IMR-90 (cell line): Measurements from ENCODE around the gene CAPS. TPM values are rescaled to one million over a fixed set of nuclear protein-coding genes. Genes with fewer than 3 reads are reported as not detected.

Source experiments
- ATAC-seq: fragments of 200-7000 bp; cut with Tn5 transposase; 2 replicates; pipeline ENCODE4 v1.9.1; 2020; ENCODE audit warnings: low read depth, mild to moderate bottlenecking, moderate library complexity
- BruUV-seq: library from RNA; stranded (reverse); fragments of 400-500 nt; replicated peaks from 2 replicates; lab custom pipeline; 2021; lab: Mats Ljungman, UMichigan
- CTCF ChIA-PET: fragments of 300-600 bp; formaldehyde crosslinking; extraction: SDS; loops from one replicate; lab custom pipeline; 2021; ENCODE audit warnings: antibody characterized with exemption; lab: Yijun Ruan, JAX
- POLR2A ChIA-PET: fragments of 300-600 bp; sonication (Branson Sonifier 250); formaldehyde crosslinking; loops from one replicate; lab custom pipeline; 2022; ENCODE audit warnings: antibody characterized with exemption; ENCODE audit not compliant: unreplicated experiment; lab: Charles Lee
- DNase-seq: peaks from one replicate; pipeline ENCODE4 v3.0.0; 2013
- H2AFZ ChIP-seq: replicated peaks from 2 replicates; pipeline ENCODE3; 2013; ENCODE audit warnings: low read length, mild to moderate bottlenecking; ENCODE audit not compliant: poor library complexity
- H2AK5ac ChIP-seq: 2 replicates; pipeline ENCODE4 v1.6.1; 2013; ENCODE audit warnings: low read depth, low read length, inconsistent platforms
- H2AK9ac ChIP-seq: replicated peaks from 2 replicates; pipeline ENCODE3; 2013; ENCODE audit warnings: mild to moderate bottlenecking, low read depth, low read length, moderate library complexity; ENCODE audit not compliant: poor library complexity
- H2BK120ac ChIP-seq: 2 replicates; pipeline ENCODE4 v1.6.1; 2013; ENCODE audit warnings: low read depth, low read length, inconsistent platforms
- H2BK15ac ChIP-seq: 3 replicates; pipeline ENCODE4 v1.6.1; 2013; ENCODE audit warnings: low read depth, low read length, inconsistent platforms
- H2BK20ac ChIP-seq: 2 replicates; pipeline ENCODE4 v1.6.1; 2013; ENCODE audit warnings: low read depth, mild to moderate bottlenecking, inconsistent platforms, low read length, moderate library complexity
- H2BK5ac ChIP-seq: 2 replicates; pipeline ENCODE4 v1.6.1; 2013; ENCODE audit warnings: mild to moderate bottlenecking, low read depth, low read length, inconsistent platforms; ENCODE audit not compliant: poor library complexity, severe bottlenecking
- H3K14ac ChIP-seq: replicated peaks from 2 replicates; pipeline ENCODE4 v1.6.1; 2013; ENCODE audit warnings: low read depth, low read length, inconsistent platforms
- H3K18ac ChIP-seq: 2 replicates; pipeline ENCODE4 v1.6.1; 2013; ENCODE audit warnings: low read depth, low read length, control low read depth
- H3K23ac ChIP-seq: 2 replicates; pipeline ENCODE4 v1.6.1; 2013; ENCODE audit warnings: low read depth, low read length, inconsistent platforms
- H3K27ac ChIP-seq: 2 replicates; pipeline ENCODE4 v1.5.1; 2013; ENCODE audit warnings: mild to moderate bottlenecking, control low read depth, low read length; ENCODE audit not compliant: insufficient read depth
- H3K27me3 ChIP-seq: 2 replicates; pipeline ENCODE4 v1.6.1; 2013; ENCODE audit warnings: low read length; ENCODE audit not compliant: control insufficient read depth, insufficient read depth
- H3K36me3 ChIP-seq: 2 replicates; pipeline ENCODE4 v1.6.1; 2013; ENCODE audit warnings: low read length, mixed read lengths; ENCODE audit not compliant: control insufficient read depth, insufficient read depth
- H3K4ac ChIP-seq: 2 replicates; pipeline ENCODE4 v1.6.1; 2013; ENCODE audit warnings: low read depth, low read length, inconsistent platforms
- H3K4me1 ChIP-seq: 2 replicates; pipeline ENCODE4 v1.6.1; 2013; ENCODE audit warnings: low read length, mixed read lengths; ENCODE audit not compliant: control insufficient read depth, insufficient read depth
- H3K4me2 ChIP-seq: 2 replicates; pipeline ENCODE4 v1.6.1; 2013; ENCODE audit warnings: low read depth, mild to moderate bottlenecking, control low read depth, low read length, moderate library complexity
- H3K4me3 ChIP-seq: 2 replicates; pipeline ENCODE4 v1.5.1; 2013; ENCODE audit warnings: low read depth, mild to moderate bottlenecking, control low read depth, low read length, moderate library complexity; ENCODE audit not compliant: insufficient read depth
- H3K56ac ChIP-seq: 2 replicates; pipeline ENCODE4 v1.6.1; 2013; ENCODE audit warnings: low read length, inconsistent platforms; ENCODE audit not compliant: insufficient read depth; ENCODE audit errors: extremely low read depth
- H3K79me1 ChIP-seq, 2 experiments: 2 replicates each; pipeline ENCODE4 v1.6.1; 2013; ENCODE audit warnings: low read length in 2 of 2, inconsistent platforms in 1 of 2, low read depth in 1 of 2
- H3K9ac ChIP-seq: 2 replicates; pipeline ENCODE4 v1.6.1; 2013; ENCODE audit warnings: low read depth, low read length, control low read depth
- H3K9me1 ChIP-seq: 2 replicates; pipeline ENCODE4 v1.6.1; 2013; ENCODE audit warnings: low read length, inconsistent platforms; ENCODE audit not compliant: insufficient read depth
- H3K9me3 ChIP-seq: 2 replicates; pipeline ENCODE4 v1.6.1; 2013; ENCODE audit warnings: low read length; ENCODE audit not compliant: control insufficient read depth, insufficient read depth
- H4K20me1 ChIP-seq: 2 replicates; pipeline ENCODE4 v1.6.1; 2013; ENCODE audit warnings: low read length, inconsistent platforms; ENCODE audit not compliant: insufficient read depth
- H4K5ac ChIP-seq: 2 replicates; pipeline ENCODE4 v1.6.1; 2013; ENCODE audit warnings: mild to moderate bottlenecking, low read depth, low read length, control low read depth
- H4K8ac ChIP-seq, 2 experiments: 2 replicates each; pipeline ENCODE4 v1.6.1; 2013; ENCODE audit warnings: low read depth in 2 of 2, low read length in 2 of 2, control low read depth in 1 of 2, inconsistent platforms in 1 of 2
- H4K91ac ChIP-seq: 2 replicates; pipeline ENCODE4 v1.6.1; 2013; ENCODE audit warnings: low read depth, low read length, inconsistent platforms; ENCODE audit not compliant: insufficient read depth
- BHLHE40 ChIP-seq: fragments of 150-350 bp; IDR thresholded peaks from 2 replicates; pipeline ENCODE4 v1.6.1; 2016; ENCODE audit warnings: mild to moderate bottlenecking, low read depth, low read length
- CEBPB ChIP-seq: IDR thresholded peaks from 2 replicates; pipeline ENCODE4 v1.6.1; 2012; ENCODE audit warnings: low read depth, low read length, improper control_type of control experiment
- CHD1 ChIP-seq: IDR thresholded peaks from 2 replicates; pipeline ENCODE4 v1.6.1; 2012; ENCODE audit warnings: low read depth, low read length, improper control_type of control experiment
- ELK1 ChIP-seq: fragments of 150-350 bp; IDR thresholded peaks from 2 replicates; pipeline ENCODE4 v1.6.1; 2016; ENCODE audit warnings: low read depth, mild to moderate bottlenecking, low read length, moderate library complexity, borderline replicate concordance
- FOS ChIP-seq: fragments of 150-350 bp; IDR thresholded peaks from 2 replicates; pipeline ENCODE4 v1.6.1; 2016; ENCODE audit warnings: low read depth, low read length
- MAFK ChIP-seq: IDR thresholded peaks from 2 replicates; pipeline ENCODE4 v1.6.1; 2012; ENCODE audit warnings: low read depth, low read length, improper control_type of control experiment
- MAZ ChIP-seq: IDR thresholded peaks from 2 replicates; pipeline ENCODE4 v1.6.1; 2012; ENCODE audit warnings: low read depth, mild to moderate bottlenecking, low read length, improper control_type of control experiment, moderate library complexity, borderline replicate concordance
- MXI1 ChIP-seq: IDR thresholded peaks from 2 replicates; pipeline ENCODE4 v1.6.1; 2012; ENCODE audit warnings: low read depth, mild to moderate bottlenecking, low read length, moderate library complexity, borderline replicate concordance
- NFE2L2 ChIP-seq: fragments of 150-350 bp; IDR thresholded peaks from 2 replicates; pipeline ENCODE4 v1.6.1; 2016; ENCODE audit warnings: low read depth, mild to moderate bottlenecking, low read length
- POLR2A ChIP-seq: IDR thresholded peaks from 2 replicates; pipeline ENCODE4 v1.6.1; 2012; ENCODE audit warnings: mild to moderate bottlenecking, low read depth, low read length
- RAD21 ChIP-seq: IDR thresholded peaks from 2 replicates; pipeline ENCODE4 v1.6.1; 2012; ENCODE audit warnings: low read length, improper control_type of control experiment
- RCOR1 ChIP-seq: IDR thresholded peaks from 2 replicates; pipeline ENCODE4 v1.6.1; 2012; ENCODE audit warnings: mild to moderate bottlenecking, low read length, improper control_type of control experiment; ENCODE audit not compliant: insufficient replicate concordance
- RFX5 ChIP-seq: IDR thresholded peaks from 2 replicates; pipeline ENCODE4 v1.8.0; 2012; ENCODE audit warnings: low read depth, mild to moderate bottlenecking, low read length, moderate library complexity
- SMC3 ChIP-seq: fragments of 150-350 bp; IDR thresholded peaks from 2 replicates; pipeline ENCODE4 v1.6.1; 2016; ENCODE audit warnings: low read depth, mild to moderate bottlenecking, antibody characterized with exemption, low read length, moderate library complexity
- WGBS, 2 experiments: methylation state at CpG; one replicate each; pipeline versions ENCODE4 v1.1.5 to v1.1.7; 2013; ENCODE audit warnings: missing lambda C conversion rate in 2 of 2; ENCODE audit not compliant: insufficient read length in 1 of 2; ENCODE audit errors: extremely low coverage in 2 of 2; 5-methylcytosine and 5-hydroxymethylcytosine counted together
- dilution Hi-C: fragments of 300-500 bp; cut with HindIII; formaldehyde crosslinking; loops from one replicate; pipeline ENCODE4 v1.14.3; 2018; ENCODE audit warnings: low sequenced_read_pairs; ENCODE audit not compliant: unreplicated experiment
- in situ Hi-C: fragments of 300-500 bp; cut with MboI; formaldehyde crosslinking; loops from 3 replicates; pipeline ENCODE4 v1.14.3; 2019; ENCODE audit warnings: low sequenced_read_pairs, inconsistent platforms, mixed read lengths
- intact Hi-C: fragments of 100-400 bp; cut with micrococcal nuclease; formaldehyde crosslinking; loops from 2 replicates; pipeline ENCODE4 v1.10.0; 2022
- polyA plus RNA-seq, 3 experiments: library from polyadenylated mRNA; depleted of rRNA; stranded (reverse); fragments of >200 nt; gene quantifications; 2 replicates each; pipeline ENCODE4 v1.2.3, GENCODE V29; 2012; ENCODE audit warnings: low replicate concordance in 1 of 3
- total RNA-seq: library from RNA; depleted of rRNA; stranded (reverse); fragments of >200 nt; gene quantifications from 2 replicates; pipeline ENCODE4 v1.2.3, GENCODE V29; 2012
- TF ChIP-seq, protein P1 (sequence below): fragments of 150-350 bp; IDR thresholded peaks from 2 replicates; pipeline ENCODE4 v1.6.1; 2017; ENCODE audit warnings: mild to moderate bottlenecking, antibody characterized with exemption, low read length, low read depth
- TF ChIP-seq, protein P2 (sequence below): conservative IDR thresholded peaks from 2 replicates; pipeline ENCODE4 v1.5.1; 2012; ENCODE audit warnings: mild to moderate bottlenecking, low read depth, low read length, improper control_type of control experiment

CAPS gene
- total and polyA plus RNA-seq, 2 of the 4 experiments (the other 2 are of a cell fraction), result 0.54 to 4.9 TPM

DNA sequence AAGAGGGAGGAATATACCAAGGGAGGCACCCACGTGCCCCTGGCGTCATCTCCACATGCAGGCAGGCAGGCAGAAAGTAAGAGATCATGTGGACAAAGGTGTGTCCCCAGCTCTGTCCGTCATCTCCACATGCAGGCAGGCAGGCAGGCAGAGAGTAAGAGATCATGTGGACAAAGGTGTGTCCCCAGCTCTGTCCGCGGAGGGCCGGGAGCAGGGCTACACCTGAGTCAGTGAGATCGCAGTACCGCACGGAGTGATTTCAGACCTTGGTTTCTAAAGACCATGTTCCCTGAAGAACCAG lies 22.2 kb downstream of the CAPS start:
- in situ Hi-C loops, result no loop called here
- Histone ChIP-seq H3K79me1 (peaks cover 40 to 82% of the 10 kb centered on the region in 2 experiments; a peak in 3 of 4 replicates), H3K18ac (peak overlapping the region; percentile 64), H3K9me3 (no peaks in the 10 kb centered on the region), H3K27ac (peak overlapping the region; percentile 97), H2AFZ (peak overlapping the region; percentile 1), H4K20me1 (peaks cover 34% of the 10 kb centered on the region), H3K4ac (peak overlapping the region; percentile 89), H3K9me1 (peaks cover 41% of the 10 kb centered on the region), H3K9ac (peak overlapping the region; percentile 66), H2BK20ac (peak overlapping the region; percentile 58; the same call in 1 of the 2 replicates), H3K56ac (no peak overlapping the region), H3K36me3 (peaks cover 47% of the 10 kb centered on the region), H2BK5ac (peak overlapping the region; percentile 74), H2AK5ac (peak overlapping the region; percentile 92), H3K14ac (peak overlapping the region; percentile 44), H2AK9ac (peak overlapping the region; percentile 79), H4K91ac (peak overlapping the region; percentile 87), H4K8ac (peak overlapping the region; percentile 74 to 77; a peak in 3 of 4 replicates), H4K5ac (peak overlapping the region; percentile 49; the same call in 1 of the 2 replicates), H3K27me3 (no peaks in the 10 kb centered on the region), H3K23ac (peak overlapping the region; percentile 92), H2BK15ac (peak overlapping the region; percentile 82; the same call in 2 of the 3 replicates), H3K4me3 (no peak overlapping the region), H3K4me2 (no peak overlapping the region), H3K4me1 (peaks cover 32% of the 10 kb centered on the region), H2BK120ac (peak overlapping the region; percentile 84)
- TF ChIP-seq BHLHE40 (no peak), ELK1 (no peak), MXI1 (no peak), RAD21 (no peak), RFX5 (no peak), RCOR1 (no peak), POLR2A (no peak), SMC3 (no peak), CHD1 (no peak), MAZ (no peak), MAFK (no peak), NFE2L2 (no peak), CEBPB (no peak), FOS (no peak)
- TF ChIP-seq, protein P1, sequence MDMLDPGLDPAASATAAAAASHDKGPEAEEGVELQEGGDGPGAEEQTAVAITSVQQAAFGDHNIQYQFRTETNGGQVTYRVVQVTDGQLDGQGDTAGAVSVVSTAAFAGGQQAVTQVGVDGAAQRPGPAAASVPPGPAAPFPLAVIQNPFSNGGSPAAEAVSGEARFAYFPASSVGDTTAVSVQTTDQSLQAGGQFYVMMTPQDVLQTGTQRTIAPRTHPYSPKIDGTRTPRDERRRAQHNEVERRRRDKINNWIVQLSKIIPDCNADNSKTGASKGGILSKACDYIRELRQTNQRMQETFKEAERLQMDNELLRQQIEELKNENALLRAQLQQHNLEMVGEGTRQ, result no peak
- TF ChIP-seq, protein P2, sequence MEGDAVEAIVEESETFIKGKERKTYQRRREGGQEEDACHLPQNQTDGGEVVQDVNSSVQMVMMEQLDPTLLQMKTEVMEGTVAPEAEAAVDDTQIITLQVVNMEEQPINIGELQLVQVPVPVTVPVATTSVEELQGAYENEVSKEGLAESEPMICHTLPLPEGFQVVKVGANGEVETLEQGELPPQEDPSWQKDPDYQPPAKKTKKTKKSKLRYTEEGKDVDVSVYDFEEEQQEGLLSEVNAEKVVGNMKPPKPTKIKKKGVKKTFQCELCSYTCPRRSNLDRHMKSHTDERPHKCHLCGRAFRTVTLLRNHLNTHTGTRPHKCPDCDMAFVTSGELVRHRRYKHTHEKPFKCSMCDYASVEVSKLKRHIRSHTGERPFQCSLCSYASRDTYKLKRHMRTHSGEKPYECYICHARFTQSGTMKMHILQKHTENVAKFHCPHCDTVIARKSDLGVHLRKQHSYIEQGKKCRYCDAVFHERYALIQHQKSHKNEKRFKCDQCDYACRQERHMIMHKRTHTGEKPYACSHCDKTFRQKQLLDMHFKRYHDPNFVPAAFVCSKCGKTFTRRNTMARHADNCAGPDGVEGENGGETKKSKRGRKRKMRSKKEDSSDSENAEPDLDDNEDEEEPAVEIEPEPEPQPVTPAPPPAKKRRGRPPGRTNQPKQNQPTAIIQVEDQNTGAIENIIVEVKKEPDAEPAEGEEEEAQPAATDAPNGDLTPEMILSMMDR, result no peak
- POLR2A ChIA-PET, result no interaction called here
- ATAC-seq, result no peak
- dilution Hi-C loops, result no loop called here
- BruUV-seq, result no TSS peak
- intact Hi-C loops, result no loop called here
- CTCF ChIA-PET, result interaction anchor here (2.2 kb wide), 1 partner anchor 32 kb away, joined by 11 read pairs; no protein-coding TSS in a partner anchor
- no peak for DNase-seq
- 100% methylated on average over 1 of the region's 9 CpGs; no CpG with 5 or more reads in 1 of the 2 experiments for WGBS, 2 experiments
